NCI-H1105 treated with DMSO at 0.1 percent for 48 hours (cell line): ENCODE measurements around the gene MYO7A.

Experiments
- DNase-seq: peaks from one replicate; lab custom pipeline; 2025; lab: John Stamatoyannopoulos, UW

Gene MYO7A

DNA sequence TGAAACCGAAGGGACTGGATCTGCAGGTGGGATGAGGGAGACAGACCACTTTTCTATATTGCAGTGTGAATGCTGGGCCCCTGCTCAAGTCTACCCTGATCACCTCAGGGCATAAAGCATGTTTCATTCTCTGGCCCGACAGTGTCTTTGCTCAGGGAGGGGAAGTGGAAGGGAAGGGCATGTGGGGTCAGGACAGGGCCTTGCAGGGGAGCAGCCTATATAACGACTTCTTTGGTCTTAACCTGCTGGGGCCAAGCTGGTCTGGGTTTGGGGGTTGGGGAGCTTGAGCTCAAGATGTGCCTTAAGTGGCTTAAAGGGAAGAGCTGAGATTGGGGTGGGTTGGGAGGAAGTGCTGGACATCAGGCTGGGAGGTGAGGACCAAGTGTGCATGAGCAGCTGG is 87.1 kb downstream of the MYO7A start:
- no peak for DNase-seq

DNA sequence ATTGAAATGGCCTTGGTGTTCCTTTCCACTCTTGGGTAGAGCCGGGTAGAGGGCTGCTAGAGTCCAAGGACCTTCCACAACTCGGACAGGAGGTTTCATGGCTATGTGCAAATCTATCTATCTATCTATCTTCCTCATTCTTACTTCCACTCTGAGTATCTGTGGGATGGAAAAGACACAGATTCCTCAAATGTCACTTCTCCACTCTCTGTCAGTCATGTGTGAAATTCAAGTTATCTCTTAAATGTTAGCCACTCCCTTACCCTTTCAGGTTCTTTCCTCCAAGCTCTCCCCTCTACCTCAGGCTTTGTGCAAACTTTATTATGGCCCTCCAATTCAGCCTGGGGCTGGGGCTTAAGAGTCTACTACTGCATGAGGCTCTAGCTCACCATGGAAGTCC is 89.1 kb downstream of the MYO7A start:
- DNase-seq: no peak

DNA sequence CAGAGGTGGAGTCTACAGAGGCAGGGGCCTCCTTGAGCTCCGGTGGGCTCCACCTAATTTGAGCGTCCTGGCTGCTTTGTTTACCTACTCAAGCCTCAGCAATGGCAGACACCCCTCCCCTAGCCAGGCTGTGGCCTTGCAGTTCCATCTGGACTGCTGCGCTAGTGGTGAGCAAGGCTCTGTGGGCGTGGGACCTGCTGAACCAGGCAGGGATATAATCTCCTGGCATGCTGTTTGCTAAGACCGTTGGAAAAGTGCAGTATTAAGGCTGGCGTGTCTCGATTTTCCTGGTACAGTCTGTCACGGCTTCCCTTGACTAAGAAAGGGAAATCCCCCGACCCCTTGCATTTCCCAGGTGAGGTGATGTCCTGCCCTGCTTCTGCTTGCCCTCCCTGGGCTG is 95.8 kb downstream of the MYO7A start:
- DNase-seq: no peak

DNA sequence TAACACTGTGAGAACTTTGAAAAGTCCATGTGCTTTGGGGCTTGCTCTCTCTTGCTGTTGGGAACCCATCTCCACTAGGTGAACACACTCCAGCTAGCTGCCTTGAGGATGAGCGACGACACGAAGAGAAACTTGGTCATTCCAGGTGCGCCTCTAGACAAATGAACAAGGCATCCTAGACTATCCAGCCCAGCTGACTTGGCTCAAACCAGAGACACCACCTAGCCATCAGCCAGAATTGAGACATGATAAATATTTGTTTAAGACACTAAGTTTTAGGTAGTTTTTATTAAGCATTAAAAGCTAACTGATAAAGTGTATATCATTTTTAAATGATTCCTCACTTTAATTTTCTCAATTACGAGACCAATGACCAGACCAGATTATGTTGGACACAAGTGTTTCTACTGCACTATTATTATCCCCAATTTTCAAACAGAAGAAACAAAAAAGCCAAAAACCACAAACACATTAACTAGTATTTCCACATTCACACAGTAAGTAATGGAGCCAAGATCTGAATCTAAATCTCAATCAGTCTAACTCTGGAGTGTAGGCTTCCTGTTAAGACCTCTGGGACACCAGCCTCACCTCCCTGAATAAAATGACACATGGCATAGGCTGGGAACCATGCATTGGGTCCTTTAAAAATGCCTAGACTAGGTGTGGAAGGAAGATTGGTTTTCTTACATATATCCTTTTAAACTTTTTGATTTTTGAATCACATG is 103.0 kb downstream of the MYO7A start:
- no peak for DNase-seq

DNA sequence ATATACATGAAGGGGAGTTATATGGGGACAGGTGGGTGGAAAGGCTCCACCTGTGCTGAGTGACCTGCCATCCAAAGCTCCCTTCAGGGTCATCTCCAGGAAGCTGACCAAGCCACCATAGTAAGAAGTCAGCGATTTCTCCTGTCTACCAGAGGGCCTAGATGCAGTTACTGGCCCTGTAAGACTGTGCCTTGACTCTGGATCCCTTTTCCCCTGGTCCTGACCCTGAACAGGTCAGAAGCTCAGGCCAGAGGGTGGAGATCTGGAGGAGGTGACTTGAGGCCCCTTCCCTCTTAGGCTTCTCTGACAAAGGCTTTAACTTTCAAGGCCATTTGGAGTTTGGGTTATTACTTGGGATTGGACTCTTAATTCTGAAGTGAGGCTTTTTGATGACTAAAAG is 103.8 kb downstream of the MYO7A start:
- no peak for DNase-seq

DNA sequence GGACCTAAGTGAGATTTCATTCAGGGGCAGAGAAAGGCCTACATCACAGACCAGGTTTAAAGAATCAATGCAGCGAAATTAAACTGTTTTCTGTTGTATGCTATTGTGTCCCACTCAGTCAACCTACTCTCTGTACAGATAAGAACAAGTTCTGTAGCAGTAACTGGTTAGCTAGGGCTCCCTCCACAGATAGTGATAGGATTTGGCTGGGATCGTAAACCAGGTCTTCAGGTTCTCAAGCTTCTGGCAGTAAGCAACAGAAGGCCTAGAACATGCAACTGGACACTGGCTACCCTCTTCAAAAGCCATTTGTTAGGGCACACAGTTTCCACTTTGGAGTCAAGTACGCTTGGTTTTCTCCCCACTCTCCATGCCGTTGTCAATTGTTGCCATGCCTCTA is 104.2 kb downstream of the MYO7A start:
- DNase-seq: no peak

DNA sequence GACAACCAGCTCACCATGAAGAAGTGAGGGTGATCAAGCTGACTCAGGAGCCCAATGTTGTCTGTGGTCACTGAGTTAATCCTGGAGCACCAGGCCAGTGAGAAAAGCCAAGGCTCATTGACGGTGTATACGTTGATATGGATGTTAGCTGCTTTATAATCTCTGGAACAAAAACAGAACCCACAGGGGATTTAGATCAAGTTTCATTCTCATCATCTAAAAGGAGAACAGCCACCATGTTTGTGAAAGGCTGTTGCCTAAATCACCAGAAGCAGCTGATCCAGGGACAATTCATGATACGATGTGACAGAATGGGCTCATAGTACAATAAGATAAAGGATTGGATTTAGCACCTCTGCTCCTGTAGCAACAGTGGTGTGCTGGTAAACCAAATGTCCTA is 105.0 kb downstream of the MYO7A start:
- DNase-seq: no peak

DNA sequence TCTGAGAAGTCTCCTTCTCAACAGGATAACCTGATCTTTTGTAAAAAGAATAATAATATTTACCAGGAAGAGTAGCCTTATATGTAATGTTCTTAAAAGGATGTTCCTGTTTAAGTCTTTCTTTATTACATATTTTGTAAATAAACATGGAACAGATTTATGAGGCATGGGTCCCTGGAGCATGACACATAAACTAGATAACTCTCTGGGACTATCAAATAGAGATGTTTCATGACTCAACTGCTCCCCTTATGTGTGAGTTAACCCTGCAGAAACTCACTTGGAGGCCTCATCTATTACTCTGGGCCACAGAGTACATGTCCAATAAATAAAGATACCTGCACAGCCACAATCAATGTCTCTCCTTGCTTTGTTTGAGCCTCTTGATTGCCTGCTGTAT is 108.9 kb downstream of the MYO7A start:
- no peak for DNase-seq

DNA sequence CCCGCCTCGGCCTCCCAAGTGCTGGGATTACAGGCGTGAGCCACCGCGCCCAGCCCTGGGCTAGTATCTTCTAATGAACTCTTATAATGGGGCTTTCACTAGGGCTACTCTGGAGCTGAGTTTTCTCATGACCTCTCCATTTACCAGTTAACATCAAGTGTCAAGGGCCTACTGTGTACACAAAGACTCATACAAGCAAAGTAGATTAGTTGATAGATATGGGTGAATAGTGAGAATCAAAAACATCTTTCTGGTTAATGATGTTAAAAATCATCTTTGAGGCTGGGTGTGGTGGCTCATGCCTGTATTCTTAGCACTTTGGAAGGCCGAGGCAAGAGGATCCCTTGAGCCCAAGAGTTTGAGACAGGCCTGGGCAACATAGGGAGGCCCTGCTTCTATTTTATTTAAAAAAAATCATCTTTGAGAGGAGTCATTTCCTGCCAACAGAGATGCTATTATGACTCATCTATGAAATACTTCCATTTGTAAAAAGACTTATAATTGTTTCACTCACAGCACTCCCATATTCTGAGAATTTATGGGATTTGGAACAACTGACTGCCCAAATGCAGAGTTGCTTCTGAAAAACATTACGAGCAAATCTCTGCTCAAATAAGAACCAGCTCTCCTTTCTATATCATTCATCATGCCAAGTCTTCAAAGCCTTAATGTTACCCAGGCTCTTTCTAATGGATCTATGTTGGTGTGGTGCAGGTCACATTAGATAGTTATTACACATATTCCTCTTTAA is 116.4 kb downstream of the MYO7A start:
- no peak for DNase-seq

DNA sequence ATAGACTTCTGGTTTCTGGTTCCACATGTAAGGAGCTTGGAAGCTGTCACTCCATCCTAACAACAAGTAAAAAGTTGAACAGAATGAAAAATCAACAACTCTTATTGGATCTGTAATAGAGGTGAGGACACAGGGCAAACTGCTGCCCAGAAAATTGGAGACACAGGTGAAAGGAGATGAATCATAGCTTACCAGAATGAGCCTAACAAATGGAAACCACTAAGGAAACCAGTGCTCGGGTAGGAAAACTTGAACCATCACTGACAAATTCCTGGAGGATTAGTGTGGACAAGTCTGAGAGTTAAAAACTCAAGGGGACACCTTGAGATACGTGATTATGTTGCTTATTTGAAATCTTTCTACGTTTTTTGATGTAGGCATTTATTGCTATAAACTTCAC is 121.4 kb downstream of the MYO7A start:
- DNase-seq: no peak

DNA sequence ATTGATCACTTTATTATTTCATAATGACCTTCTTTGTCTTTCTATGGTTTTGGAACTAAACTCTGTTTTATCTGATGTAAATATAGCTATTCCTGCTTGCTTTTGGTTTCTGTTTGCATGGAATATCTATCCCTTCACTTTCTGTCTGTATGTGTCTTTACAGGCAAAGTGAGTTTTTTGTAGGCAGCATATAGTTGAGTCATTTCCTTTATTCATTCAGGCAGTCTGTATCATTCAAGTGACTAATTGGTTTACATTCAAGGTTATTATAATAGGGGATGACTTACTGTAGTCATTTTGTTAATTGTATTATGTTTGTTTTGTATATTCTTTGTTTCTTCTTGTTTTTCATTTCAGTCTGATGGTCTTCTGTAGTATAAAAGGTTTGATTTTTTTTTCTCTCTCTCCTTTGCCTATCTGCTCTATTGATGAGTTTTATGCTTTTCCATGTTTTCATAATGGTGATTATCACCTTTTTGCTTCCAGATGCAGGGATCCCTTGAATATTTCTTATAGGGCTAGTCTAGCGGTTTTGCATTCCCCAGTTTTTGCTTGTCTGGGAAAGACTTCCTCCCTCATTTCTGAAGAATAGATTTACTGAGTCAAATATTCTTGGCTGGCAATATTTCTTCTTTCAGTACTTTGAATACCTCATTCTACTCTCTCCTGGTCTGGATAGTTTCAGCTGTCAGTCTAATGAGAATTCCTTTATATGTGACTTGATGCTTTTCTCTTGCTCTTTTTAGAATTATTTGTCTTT is 123.0 kb downstream of the MYO7A start:
- DNase-seq: no peak

DNA sequence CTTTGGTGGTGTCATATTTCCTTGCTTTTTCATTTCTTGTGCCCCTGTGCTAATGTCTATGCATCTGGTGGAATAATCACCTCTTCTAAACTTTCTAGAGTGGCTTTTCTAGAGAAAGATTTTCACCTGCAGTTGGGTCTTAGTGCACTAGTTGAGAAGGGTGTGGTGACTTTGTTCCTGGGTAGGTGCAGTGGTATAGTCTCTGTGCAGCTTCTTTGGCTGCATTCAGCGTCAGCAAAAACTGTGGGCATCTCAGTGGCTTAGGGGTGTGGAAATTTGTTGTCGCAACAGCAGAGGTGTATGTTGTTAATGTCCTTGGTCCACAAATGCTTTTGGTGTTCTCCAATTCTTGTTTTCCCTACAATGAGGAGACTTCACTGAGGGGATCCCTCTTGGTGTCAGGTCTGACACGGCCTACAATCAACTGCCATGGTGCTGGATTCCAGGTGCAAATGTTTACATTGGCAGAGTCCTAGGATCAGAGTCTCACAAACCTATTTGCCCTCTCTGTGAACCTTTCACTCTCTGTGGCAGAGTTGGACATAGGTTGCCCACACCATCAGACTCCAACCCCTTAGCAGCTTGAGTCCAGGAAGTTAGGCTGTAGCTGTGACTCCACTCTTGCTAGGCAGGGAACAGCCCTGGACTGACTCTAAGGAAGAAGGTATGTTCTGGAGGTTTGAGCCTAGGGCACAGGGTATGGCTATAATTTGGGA is 124.7 kb downstream of the MYO7A start:
- DNase-seq: no peak

DNA sequence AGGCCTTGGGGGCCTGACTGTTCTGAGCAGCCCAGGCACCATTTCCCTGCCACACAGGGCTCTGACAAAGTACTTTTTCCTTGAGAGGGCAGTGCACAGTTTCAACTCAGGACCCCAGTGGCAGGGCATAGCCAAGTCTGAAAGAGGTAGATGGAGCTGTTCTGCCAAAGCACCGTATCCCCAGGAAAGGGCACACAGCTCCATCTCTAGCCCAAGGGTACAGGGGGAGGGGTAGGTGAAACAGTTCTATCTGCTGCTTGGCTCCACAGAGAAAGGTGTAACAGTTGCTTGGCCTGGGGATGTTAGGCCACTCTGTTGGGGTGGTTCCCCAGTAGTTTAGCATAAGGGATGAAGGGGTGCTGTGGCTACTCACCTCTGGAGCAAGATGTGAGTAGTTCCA is 125.6 kb downstream of the MYO7A start:
- DNase-seq: no peak

DNA sequence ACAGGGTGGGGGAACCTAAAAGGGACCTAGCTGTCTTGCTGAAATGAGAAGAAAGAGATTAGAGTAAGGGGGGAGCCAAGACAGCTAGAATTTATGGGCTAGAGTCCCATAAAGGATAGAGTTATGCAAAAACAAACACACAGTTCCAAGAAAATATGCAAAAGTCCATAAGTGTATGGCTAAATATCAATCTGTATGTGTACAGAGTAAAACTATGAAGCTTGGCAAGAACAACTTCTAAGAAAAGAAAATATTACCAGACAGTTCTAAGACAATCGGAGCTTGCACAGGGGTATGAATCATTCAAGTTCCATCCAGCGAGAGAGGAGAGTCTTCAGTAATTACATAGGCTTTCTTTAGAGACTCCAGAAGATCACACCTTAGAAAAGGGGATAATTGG is 131.6 kb downstream of the MYO7A start:
- no peak for DNase-seq

DNA sequence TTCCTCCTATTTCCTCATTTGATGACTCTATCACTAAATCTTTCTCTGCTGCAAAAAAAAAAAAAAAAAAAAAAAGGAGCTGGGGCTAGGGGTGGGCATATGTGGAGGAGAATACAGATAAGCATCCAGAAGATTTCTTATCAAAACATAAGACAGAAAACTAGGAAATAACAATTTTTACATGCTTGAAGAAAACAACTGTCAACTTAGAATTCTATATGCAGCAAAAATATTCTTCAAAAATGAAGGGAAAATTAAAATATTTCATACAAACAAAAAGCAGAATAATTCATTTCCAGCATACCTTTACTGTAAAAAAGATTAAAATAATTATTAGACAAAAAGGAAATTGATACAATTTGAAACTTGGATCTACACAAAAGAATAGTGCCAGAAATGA is 134.8 kb downstream of the MYO7A start:
- no peak for DNase-seq
